HCT116 (cell line): Measurements from ENCODE around the gene C1orf159.

Experiments
- ATF3 ChIP-seq: IDR thresholded peaks from 2 replicates; pipeline ENCODE4 v1.6.1; 2012
- CEBPB ChIP-seq: IDR thresholded peaks from 2 replicates; pipeline ENCODE4 v1.6.1; 2012; ENCODE audit warnings: low read depth
- CTCF ChIP-seq, 3 experiments: fragments of 200-600 bp in 1 of 3; sonication (generic) in 1 of 3; IDR thresholded peaks in 2 of 3; conservative IDR thresholded peaks in 1 of 3; 2 replicates each; pipeline ENCODE4 v1.5.1; 2012 to 2017; ENCODE audit warnings: low read depth in 2 of 3, low read length in 2 of 3, antibody characterized with exemption in 1 of 3, borderline replicate concordance in 1 of 3, control low read depth in 1 of 3, mild to moderate bottlenecking in 1 of 3, mixed read lengths in 1 of 3, mixed run types in 1 of 3, moderate library complexity in 1 of 3; ENCODE audit not compliant: insufficient read depth in 1 of 3
- EZH2 ChIP-seq: fragments of 200-600 bp; sonication (generic); IDR thresholded peaks from 2 replicates; pipeline ENCODE4 v1.6.1; 2017; ENCODE audit warnings: antibody characterized with exemption, mixed run types
- EZH2phosphoT487 ChIP-seq: fragments of 200-600 bp; IDR thresholded peaks from 2 replicates; pipeline ENCODE4 v1.6.1; 2018; ENCODE audit warnings: antibody characterized with exemption, borderline replicate concordance
- POLR2A ChIP-seq: IDR thresholded peaks from 2 replicates; pipeline ENCODE4 v1.7.0; 2011; ENCODE audit warnings: borderline replicate concordance; ENCODE audit not compliant: insufficient read depth, insufficient read length; ENCODE audit errors: extremely low read depth
- POLR2AphosphoS5 ChIP-seq: IDR thresholded peaks from 2 replicates; pipeline ENCODE4 v1.6.1; 2011; ENCODE audit warnings: mild to moderate bottlenecking, low read depth, low read length, moderate library complexity
- SIN3A ChIP-seq: IDR thresholded peaks from 2 replicates; pipeline ENCODE4 v1.6.1; 2012; ENCODE audit warnings: low read depth
- SRF ChIP-seq: IDR thresholded peaks from 2 replicates; pipeline ENCODE4 v1.6.1; 2012; ENCODE audit warnings: low read depth
- TCF7L2 ChIP-seq: IDR thresholded peaks from 2 replicates; pipeline ENCODE4 v1.7.0; 2011; ENCODE audit warnings: borderline replicate concordance, inconsistent platforms; ENCODE audit not compliant: insufficient read depth, insufficient read length; ENCODE audit errors: extremely low read depth

- TF ChIP-seq POLR2A (no peak), SRF (no peak), CTCF (IDR thresholded peaks at IDR 0.05 in 2 of 3, conservative IDR thresholded peaks at IDR 0.05 in 1 of 3; ENCODE audit: borderline replicate concordance in 1 of 3, insufficient read depth in 1 of 3, low read depth in 2 of 3, low read length in 2 of 3) (no peak), EZH2phosphoT487 (no peak), CEBPB (no peak), SIN3A (no peak), ATF3 (no peak), POLR2AphosphoS5 (no peak), EZH2 (no peak), TCF7L2 (no peak)
Observed at GRCh38 chr1:1088029-1088800, 27.7 kb downstream of the C1orf159 start.
